HG03060 (cell line): ENCODE data around the gene GRK6.

Experiments
- ATAC-seq: cut with Tn5 transposase; IDR thresholded peaks from one replicate; pipeline ENCODE4 v1.9.1; 2021; ENCODE audit warnings: low read depth, moderate number of reproducible peaks; ENCODE audit not compliant: unreplicated experiment

Gene GRK6

DNA sequence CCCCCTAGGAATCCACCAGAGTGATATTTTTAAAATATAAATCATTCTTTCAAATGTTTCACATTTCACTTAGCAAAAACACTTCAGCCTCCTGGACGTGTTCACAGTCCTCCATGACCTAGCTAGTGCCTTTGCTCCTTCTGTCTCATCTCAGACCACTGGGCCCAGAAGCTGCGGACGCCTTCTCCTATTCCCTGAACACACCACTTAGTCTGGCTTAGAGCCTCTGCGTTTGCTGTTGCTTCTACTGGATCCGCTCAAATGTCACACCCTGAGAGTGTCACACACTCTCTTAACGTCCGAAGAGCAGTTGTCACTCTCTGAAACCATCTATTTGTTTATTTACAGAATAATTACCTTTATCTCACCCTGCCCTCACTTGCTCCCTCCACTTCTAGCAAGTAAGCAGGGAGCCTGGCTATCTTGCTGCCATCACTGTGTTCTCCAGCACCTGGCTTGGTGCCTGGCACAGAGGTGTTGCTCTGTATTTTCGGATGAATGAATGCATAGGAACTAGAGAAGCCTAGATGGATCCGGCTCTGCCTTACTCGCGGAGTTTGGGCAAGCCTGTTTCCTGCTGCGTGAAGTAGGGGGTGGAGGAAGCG, 1.2 kb upstream of the GRK6 start:
- no peak for ATAC-seq

DNA sequence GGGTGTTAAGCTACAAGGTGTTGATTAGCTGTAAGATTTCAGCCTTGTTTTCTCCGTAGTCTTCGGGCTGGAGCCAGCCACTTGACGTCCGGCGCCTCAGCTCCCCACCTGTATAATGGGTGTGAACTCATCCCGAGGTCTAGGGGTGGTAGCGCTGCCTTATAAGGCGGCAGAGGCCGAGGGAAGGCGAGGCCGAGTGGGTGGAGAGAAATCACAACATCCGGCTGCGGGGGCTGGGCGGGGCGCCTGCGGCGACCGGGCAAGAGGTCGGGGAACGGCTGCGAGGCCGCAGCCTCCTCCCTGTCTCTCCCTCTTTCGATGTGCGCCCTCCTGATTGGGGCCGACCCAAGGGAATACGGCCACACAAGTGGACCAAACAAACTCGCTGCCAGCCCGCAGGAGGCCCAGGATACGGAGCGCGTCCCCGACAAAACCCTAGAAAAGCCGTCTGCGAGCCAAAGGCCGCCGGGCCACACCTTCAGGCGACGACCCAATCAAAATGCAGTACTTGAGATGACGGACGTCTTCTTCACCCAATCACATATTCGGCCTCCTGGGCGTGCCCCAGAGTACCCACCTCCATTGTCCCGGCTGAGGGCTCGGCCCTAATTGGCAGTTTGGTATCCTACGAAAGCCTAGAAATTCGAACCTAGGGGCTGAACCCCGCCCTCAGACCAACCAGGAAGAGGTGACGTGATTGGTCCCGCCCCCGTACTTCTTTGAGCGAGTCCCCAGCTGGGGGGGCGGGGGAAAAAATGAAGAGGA, 493 bp upstream of the GRK6 start:
- ATAC-seq = peak; percentile 75

DNA sequence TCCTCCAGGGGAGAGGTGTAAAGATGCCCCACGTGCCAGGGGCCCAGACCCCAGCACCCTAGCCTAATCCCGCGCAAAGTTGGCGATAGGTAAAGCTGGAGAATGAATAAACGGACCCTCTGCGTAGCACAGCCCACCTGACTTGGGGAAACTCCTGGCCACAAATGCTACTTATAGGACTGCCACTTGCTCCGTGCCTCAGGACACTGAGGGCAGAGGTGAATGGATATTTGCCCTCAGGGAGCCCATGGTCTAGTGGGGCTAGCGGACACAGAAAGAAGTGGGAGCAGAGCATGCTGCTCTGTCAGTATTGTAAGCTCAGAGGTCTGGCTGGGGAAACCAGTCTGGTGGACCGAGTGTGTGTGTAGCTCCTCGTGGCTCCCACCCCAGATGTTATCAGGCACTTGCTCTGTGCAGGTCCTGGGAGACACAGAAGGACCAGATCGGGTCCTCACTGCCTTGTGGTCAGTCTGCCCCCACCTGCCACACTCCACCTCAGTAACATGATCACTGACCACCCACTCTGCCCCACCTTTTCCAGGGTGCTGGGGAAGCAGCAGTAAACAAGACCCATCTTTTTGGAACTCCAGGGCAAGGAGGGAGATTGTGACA, 841 bp downstream of the GRK6 start:
- no peak for ATAC-seq

DNA sequence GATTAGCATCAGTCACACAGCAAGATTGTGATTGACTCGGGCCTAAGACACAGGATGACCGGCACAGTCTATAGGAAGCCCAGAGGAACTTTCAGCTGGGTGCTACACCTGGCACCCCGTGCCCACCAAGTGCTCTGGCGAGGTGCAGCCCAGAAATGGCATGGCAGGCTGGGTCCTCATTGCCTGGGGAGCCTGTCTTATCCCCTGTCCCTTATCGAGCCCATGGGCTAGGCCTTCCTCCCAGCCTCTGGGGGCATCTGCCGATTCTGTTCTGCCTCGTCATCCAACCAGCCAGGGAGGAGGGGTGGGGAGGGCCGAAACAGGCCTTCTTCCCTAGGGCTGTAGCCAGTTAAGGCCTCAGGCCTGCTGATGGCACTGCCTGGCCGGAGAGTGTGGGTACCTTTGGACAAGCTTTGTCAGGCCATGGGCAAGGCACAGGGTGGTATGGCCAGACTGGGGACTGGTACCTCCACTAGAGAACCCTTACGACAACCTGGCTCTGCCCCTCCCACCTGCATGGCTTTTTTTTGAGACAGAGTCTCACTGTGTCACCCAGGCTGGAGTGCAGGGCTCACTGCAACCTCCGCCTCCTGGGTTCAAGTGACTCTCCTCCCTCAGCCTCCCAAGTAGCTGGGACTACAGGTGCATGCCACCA, 1.6 kb downstream of the GRK6 start:
- no peak for ATAC-seq

DNA sequence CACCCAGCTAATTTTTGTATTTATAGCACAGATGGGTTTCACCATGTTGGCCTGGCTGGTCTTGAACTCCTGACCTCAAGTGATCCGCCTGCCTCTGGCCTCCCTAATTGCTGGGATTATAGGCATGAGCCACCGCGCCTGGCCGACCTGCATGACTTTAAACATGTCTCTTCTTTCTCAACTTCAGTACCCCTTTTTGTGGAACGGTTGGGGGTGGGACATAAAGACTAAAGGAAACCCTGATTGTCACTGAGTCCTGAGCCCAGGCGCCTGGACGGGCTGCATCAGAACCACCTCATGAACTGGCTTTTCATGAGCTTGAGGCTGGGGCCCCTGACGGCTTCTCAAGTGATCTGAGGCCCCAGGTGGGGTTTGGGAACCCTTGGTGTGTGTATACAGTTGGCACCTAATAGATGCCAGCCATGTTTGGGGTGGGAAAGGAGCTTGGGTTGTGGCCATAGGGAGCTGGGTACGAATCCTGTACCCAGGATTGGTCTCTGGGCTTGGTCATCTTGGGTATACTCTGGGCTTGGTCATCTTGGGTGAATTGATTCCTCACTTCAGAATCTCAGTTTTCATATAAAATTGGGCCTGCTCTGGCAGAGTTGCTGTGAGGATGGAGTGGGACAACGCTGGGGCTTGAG, 2.2 kb downstream of the GRK6 start:
- ATAC-seq = no peak

DNA sequence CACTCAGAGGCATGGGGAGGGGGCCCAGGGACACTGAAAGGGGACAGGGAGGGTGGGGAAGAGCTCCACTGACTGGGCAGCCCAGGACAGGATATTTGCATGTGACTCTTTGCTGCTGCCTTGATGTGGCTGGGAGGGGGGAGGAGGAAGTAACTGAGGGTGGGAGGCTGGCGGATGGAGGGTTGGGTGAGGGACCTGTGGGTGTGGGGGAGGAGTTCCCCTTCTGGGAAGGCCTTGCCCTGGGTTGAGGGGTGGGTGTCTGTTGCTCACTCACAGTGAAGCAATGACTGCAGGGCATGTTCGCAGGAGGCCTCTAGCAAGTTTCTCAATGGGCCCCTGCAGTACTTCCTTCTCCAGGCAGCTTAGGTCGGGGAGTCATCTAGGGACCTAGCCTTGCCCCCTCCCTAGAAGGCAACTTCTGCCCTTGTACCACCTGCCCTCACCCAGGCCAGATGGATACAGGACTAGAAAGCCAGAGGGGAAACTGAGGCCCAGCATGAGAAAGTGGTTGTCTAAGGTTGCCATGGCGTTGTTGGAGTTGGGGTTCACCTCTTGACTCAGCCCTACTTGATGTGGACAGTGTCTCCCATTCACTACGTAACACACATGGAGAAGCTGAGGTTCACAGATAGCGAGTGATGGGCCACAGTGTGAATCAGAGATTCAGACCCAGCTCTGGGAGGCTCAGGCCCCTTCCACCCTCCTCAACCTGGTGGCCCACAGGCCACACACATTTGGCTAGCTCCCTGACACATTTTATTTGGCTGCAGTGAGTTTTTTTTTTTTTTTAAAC, 3.0 kb downstream of the GRK6 start:
- ATAC-seq = no peak

DNA sequence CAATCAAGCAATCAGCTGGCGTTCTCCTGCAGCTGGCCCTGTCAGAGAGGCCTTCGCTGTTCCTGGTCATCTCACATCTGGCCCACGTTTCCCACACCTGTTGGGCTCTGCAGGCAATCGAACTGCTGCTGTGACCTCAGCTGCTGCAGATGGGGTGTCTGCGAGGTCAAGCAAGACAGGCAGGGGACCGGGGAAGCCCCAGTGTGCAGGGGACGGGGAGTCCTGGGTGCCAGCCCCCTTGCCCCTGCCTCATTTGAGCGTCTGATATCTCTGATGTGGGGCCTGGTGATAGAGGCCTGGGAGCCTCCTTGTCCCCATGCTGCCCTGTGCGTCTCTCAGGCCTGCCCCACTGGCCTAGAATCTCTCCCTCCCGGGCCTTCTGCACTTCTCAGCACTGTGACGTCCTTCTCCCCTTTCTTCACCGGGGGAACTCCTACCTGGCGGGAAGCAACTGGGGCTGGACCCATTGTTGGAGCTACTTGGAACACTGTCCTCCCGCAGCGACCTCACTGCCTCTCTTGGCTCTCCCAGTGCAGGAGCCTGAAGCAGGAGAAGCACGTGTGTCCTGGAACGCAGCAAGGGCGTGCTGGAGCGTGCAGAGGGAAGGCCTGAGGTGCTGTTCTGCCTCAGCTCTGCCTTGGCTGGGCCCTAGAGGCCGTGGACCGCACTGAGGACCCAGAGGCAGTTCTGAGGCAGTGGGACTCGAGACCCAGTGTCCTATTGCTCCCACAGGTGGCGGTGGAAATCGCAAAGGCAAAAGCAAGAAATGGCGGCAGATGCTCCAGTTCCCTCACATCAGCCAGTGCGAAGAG, 3.9 kb downstream of the GRK6 start:
- no peak for ATAC-seq

DNA sequence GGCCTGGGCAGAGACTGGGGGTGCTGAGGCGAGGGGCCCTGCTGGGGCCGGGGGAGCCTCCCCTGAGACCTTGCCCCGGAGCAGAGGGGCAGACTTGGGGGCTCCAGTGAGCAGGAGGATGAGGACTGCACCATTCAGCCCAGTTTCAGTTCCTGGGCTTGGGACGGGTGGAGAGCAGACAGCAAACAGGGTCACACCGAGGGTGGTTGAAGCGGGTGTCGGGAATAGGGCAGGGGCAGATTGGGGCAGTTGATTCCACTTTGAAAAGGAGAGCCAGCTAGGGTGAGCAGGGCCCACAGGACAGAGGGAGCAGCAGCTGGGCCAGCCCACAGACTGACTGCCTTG, 4.5 kb downstream of the GRK6 start:
- ATAC-seq = no peak

DNA sequence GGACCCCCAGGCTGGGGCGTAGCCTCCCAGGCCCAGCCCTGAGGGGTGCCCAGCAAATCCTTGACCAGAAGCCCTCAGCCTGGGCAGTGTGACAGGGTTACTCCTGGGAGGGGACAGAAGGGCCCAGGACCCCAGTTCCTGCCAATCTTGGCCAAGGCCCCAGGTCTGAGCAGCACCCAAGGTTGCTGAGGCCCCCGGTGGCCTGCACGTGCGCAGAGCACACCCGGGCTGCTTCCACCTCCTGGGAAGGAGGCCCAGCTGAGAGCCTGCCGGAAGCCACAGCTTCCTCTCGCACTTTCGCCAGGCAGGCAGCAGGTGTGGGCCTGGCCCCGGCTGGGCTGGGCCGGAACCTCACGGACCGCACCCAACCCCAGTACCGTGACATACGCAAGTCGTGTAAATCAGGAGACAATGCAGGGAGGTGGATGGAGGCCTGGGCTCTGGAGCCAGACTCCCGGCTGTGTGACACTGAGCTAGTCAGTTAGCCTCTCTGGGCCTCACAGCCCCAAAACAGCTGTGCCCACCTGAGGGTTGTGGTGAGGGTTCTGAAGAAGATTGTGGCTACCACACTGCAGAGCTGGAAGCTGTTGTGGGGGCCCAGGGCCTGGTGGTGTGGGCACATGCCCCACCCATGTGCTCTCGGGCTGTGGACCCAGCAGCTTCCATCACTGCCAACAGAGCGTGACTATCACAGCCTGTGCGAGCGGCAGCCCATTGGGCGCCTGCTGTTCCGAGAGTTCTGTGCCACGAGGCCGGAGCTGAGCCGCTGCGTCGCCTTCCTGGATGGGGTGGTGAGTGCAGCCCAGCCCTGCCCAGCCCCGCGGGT, 5.1 kb downstream of the GRK6 start:
- ATAC-seq = no peak

DNA sequence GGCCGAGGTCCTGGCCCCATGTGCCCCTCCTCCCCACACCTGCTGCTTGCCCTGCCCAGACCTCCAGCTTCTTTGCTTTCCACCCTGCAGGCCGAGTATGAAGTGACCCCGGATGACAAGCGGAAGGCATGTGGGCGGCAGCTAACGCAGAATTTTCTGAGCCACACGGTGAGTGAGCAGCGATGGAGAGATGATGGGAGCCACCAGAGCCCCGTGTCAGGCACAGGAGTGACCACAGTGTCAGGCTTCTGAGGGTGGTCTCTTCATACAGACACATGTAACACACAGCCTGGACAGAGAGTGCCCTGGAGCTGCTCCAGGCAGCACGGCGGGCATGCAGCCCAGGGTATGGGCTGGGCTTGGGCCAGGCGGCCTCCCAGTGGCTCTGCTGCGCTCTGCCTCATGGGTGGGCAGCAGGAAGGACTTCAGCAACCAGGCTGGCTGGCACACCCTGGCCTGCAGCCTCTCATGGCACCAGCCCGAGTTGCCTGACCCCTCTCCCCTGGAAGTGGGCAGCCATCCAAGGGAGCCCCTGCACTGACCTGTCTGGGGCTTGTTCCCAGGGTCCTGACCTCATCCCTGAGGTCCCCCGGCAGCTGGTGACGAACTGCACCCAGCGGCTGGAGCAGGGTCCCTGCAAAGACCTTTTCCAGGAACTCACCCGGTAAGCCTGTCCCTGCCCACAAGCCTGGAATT, 5.8 kb downstream of the GRK6 start:
- no peak for ATAC-seq

DNA sequence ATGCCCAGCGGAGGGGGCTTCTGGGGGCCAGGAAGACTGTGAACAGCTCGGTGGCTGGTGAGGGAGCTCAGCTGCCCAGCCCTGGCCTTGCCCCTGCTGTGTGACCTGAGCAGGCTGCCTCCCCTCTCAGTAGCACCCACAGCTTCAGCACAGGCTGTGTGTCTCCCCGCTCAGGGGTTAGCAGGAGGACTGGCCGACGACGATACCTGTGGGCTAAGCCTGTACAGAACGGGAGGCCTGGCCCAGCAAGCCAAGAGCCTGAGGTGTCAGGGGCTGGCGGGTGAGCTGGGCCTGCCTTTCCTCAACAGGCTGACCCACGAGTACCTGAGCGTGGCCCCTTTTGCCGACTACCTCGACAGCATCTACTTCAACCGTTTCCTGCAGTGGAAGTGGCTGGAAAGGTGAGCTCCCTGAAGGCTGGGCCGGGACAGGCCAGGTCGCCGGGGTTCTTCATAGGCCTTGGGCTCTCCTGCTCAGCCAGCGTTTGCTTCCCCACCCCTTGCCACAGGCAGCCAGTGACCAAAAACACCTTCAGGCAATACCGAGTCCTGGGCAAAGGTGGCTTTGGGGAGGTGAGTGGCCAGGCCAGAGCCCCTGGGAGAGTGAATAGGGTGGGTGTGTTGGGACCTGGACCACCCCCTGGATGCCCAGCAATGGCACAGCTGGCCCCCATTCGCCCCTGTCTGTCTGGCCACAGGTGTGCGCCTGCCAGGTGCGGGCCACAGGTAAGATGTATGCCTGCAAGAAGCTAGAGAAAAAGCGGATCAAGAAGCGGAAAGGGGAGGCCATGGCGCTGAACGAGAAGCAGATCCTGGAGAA, 6.6 kb downstream of the GRK6 start:
- no peak for ATAC-seq

DNA sequence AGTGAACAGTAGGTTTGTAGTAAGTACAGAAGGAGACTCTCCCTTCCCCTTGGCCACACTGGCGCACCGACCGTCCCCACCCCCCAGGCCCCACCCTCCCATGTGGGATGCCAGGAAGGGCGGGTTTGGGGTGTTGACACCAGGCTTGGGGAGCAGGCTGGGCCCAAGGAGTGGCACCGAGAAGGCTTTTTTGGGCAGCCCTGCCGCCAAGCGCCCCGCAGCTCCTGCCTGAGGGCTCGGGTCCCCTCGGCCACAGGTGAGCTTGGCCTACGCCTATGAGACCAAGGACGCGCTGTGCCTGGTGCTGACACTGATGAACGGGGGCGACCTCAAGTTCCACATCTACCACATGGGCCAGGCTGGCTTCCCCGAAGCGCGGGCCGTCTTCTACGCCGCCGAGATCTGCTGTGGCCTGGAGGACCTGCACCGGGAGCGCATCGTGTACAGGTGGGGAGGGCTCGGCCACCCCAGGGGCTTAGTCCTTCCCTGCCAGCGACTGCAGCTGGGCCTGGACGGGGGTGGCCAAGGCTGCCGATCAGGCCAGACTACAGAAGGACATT, 7.3 kb downstream of the GRK6 start:
- no peak for ATAC-seq

DNA sequence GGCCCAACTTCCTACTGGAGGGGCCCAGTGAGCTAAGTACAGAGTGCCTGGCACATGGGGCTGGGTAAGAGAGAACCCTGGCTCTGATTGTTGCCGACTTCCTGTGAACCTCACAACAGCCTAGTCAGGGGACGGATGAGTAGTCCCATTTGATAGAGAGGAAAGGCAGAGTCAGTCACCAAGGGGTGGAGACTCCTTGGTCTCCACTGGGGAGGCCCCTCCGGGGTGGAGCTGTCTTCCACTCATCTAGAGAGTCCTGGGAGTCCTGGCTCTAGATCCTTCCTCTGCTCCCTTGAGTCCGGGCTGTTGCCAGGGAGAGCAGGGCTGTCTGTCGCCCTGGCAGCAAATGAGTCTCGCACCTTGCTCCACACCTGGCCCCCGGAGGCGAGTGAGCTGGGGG, 8.0 kb downstream of the GRK6 start:
- ATAC-seq = no peak

DNA sequence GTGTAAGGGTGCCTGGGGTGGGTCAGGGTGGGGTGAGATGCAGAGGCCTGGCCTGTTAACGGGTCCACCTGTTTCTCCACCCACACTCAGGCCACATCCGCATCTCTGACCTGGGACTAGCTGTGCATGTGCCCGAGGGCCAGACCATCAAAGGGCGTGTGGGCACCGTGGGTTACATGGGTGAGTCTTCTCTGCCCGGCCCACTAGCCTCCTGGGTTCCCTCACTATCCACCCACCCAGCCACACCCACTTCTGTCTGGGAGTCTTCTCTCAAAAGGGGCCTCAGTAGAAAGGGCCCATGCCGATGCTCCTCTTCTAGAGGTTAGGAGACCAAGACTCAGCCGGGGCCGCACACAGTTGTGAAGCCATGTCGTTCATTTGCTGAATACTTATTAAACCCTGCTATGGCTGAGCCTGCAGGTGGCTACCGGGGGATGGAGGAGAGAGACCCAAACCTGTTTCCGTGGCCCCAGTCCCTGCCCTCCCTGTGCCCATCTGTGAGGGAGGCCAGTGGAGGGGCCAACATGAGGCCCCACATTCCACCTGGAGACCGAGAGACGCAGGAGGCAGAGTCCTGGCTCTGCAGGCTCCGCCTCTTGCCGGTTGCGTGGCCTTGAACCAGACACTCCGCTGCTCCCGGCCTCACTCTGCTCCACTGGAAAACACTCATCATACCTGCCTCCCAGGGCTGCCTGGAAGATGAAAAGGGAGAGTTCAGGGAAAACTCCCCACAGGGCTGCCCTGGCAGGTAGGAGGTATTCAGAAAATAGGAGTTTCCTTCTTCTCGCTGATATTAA, 8.7 kb downstream of the GRK6 start:
- ATAC-seq = no peak

DNA sequence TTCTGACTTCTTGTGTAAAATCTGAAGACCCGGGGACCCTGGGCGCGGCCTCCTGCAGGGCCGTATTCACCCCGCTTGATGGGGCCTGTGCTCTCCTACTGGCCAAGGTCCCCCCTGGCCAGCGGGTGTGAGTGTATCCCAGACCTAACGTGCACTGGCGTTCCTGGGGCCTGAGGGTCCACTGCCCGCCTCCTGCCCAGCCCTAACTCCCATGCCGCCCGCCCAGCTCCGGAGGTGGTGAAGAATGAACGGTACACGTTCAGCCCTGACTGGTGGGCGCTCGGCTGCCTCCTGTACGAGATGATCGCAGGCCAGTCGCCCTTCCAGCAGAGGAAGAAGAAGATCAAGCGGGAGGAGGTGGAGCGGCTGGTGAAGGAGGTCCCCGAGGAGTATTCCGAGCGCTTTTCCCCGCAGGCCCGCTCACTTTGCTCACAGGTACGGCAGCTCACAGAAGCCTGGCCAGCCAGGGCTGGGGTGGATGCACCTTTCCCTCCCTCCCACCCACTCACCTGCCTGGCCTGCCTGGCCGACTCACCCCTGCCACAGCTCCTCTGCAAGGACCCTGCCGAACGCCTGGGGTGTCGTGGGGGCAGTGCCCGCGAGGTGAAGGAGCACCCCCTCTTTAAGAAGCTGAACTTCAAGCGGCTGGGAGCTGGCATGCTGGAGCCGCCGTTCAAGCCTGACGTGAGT, 9.5 kb downstream of the GRK6 start:
- no peak for ATAC-seq

DNA sequence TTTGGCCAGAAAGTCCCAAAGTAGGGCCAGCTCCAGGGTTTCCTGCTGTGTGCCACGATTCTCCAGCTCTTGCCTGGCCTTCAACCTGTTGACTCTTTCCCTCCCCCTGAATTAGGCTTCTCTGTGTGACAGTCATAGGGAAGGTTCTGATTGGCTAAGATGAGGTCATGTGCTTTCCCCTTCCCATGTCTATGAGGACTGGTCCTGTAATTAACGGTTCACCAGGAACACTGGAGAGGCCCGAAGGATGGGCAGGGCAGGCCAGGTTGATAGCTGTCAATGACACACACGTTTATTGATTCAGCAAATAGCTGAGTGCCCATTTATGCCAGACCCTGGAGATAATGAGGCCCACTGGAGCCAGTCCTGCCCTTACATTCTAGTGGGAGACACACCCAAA, 11.1 kb downstream of the GRK6 start:
- no peak for ATAC-seq
